ENCODE measurements around the gene ZNF831. TPM values are rescaled to one million over a fixed set of nuclear protein-coding genes. Genes with fewer than 3 reads are reported as not detected.

ZNF831 gene
- total and polyA plus RNA-seq, 10 of the 15 experiments (the other 5 are each of a cell fraction or from before 2014, with no cell fraction given): 0.01 to 0.97 (median 0.23) TPM

- ATAC-seq (no peak), FAIRE-seq (no peak)
- no TSS peak for BruUV-seq (replicated peaks)
Observed at GRCh38 chr20:59242714-59243626, 79.3 kb downstream of the ZNF831 start.

More at GRCh38 chr20:59242714-59243626, 79.3 kb downstream of the ZNF831 start:
- no peaks in the 10 kb centered on the region; a peak in 1 of 4 replicates for H3K27me3 ChIP-seq (replicated peaks in 1 of 2; ENCODE audit: control insufficient read depth in 2 of 2, insufficient read depth in 2 of 2, low read length in 1 of 2)
- RAD21 ChIA-PET (ENCODE audit: unreplicated experiment): no interaction called here
- H3K4me3 ChIP-seq: no peak overlapping the region
- H4K20me1 ChIP-seq (ENCODE audit: control insufficient read depth, insufficient read depth): no peaks in the 10 kb centered on the region
- H3K9me3 ChIP-seq (replicated peaks; ENCODE audit: control insufficient read depth, insufficient read depth, low read length): no peaks in the 10 kb centered on the region
- intact Hi-C loops (cut with micrococcal nuclease; ENCODE audit: unreplicated experiment): no loop called here
- no peaks in the 10 kb centered on the region for H3K36me3 ChIP-seq (ENCODE audit: control insufficient read depth in 2 of 2, insufficient read depth in 2 of 2, low read length in 1 of 2)
- no peak for DNase-seq (ENCODE audit: low read depth, low spot score)
- SMC1A ChIA-PET (ENCODE audit: uncharacterized antibody, unreplicated experiment): no interaction called here
- no peak overlapping the region for H3K4me2 ChIP-seq (ENCODE audit: control insufficient read depth, insufficient read depth)
- CTCF ChIA-PET: no interaction called here
- no peaks in the 10 kb centered on the region for H3K79me2 ChIP-seq (ENCODE audit: control insufficient read depth, insufficient read depth, low read length)
- H2AFZ ChIP-seq (ENCODE audit: control insufficient read depth, low read depth, low read length): no peak overlapping the region
- H3K27ac ChIP-seq (ENCODE audit: control insufficient read depth, insufficient read depth): no peak overlapping the region
- no peaks in the 10 kb centered on the region for H3K4me1 ChIP-seq (ENCODE audit: control insufficient read depth, insufficient read depth, low read length)
- 4% methylated on average over 10 of the region's 10 CpGs for WGBS (ENCODE audit: insufficient coverage, insufficient replicate concordance, low lambda C conversion rate, missing lambda C conversion rate)
- in situ Hi-C loops (cut with MboI): no loop called here
- POLR2A ChIA-PET: no interaction called here
- no peak overlapping the region for H3K9ac ChIP-seq (ENCODE audit: control insufficient read depth, insufficient read depth, low read length)
- TF ChIP-seq NFYB (IDR thresholded peaks at IDR 0.05; ENCODE audit: insufficient read depth, low read depth, low read length): no peak
- no peak for TF ChIP-seq ZNF217 (IDR thresholded peaks at IDR 0.05)
- TF ChIP-seq FOS (IDR thresholded peaks at IDR 0.05; ENCODE audit: borderline replicate concordance, extremely low read depth, insufficient read length): no peak
- TF ChIP-seq EP300 (IDR thresholded peaks at IDR 0.05; ENCODE audit: borderline replicate concordance in 1 of 2, control insufficient read depth in 1 of 2, low read depth in 2 of 2, low read length in 2 of 2): no peak
- TF ChIP-seq ZBTB40 (IDR thresholded peaks at IDR 0.05; ENCODE audit: borderline replicate concordance): no peak
- TF ChIP-seq MAX (IDR thresholded peaks at IDR 0.05; ENCODE audit: low read depth, low read length): no peak

Data from GM12878 (cell line).